Brain pericyte (primary cell): Measurements from ENCODE around the gene MAP3K7CL.
A peak's percentile ranks its signal among the peaks of the same experiment; 100 is the strongest.

Experiments
- DNase-seq: peaks from one replicate; pipeline ENCODE4 v3.0.0-alpha.2; 2012; ENCODE audit warnings: low read depth, low spot score

The MAP3K7CL gene

GRCh38 chr21:29194847-29195246 lies 64.4 kb downstream of the MAP3K7CL start:
- DNase-seq = no peak

DNA sequence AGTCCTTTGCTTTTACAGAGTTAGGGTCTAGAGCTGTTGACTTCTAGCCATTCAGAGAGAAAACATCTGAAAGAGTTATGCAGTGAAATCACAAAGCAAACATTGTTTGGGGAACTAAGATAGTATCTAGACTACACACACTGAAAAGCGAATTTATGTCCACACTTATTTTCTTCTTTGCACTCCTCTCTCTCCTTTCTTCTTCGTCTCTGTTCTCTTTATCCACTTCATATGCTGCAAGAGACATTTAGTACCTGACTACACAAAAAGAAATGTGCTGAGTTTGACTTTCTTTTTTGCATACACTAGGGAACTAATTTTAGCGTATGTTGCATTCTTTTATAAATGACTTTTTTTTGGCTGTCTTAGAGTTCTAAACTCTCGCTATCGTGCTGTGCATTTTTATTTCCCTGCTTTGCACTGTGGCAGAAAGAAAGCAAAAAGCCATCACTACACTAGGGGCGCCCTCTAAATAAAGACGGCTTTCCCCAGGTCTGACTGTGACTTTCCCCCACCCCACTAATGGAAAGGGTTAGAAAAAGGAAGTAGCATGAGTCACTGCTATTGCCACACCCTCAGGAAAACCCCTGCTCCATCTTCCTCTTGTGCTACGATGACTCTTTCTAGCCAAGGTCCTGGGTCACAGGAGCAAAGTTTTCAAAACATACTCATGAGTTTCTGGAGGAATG lies 65.7 kb downstream of the MAP3K7CL start:
- DNase-seq = no peak

DNA sequence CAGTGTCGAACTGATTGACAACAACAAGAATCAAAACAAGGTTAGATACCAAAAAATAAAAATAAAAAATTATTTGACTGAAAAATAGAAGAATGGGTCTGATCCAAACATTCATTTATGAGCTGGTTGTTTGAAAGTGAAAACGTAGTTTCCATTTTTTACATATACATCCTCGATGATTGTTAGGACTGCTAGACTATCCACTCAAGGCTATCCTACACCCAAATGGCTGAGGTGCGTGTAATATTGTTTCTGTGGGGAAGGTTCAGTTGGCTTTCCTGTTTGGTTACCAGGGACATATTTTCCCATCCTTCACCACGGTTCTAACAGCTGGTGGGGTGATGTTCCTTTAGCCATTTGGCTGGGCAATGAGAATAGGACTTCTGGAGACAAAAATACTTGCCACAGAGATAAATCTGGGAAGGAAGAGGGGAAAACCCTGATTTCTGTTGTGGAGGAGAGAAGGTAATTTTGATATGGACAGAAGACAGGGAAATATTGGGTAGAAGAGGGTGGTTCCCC lies 66.3 kb downstream of the MAP3K7CL start:
- DNase-seq = no peak

- DNase-seq = no peak
These were observed 70.7 kb downstream of the MAP3K7CL start for GRCh38 chr21:29201186-29201585.

- no peak for DNase-seq
These were observed 74.6 kb downstream of the MAP3K7CL start for GRCh38 chr21:29205009-29205408.

- no peak for DNase-seq
These were observed 75.5 kb downstream of the MAP3K7CL start for GRCh38 chr21:29205988-29206387.

- DNase-seq = no peak
These were observed 76.0 kb downstream of the MAP3K7CL start for GRCh38 chr21:29206445-29206844.

GRCh38 chr21:29207201-29207600 lies 76.8 kb downstream of the MAP3K7CL start:
- DNase-seq = no peak

- no peak for DNase-seq
These were observed 77.7 kb downstream of the MAP3K7CL start for GRCh38 chr21:29208044-29208681.

DNA sequence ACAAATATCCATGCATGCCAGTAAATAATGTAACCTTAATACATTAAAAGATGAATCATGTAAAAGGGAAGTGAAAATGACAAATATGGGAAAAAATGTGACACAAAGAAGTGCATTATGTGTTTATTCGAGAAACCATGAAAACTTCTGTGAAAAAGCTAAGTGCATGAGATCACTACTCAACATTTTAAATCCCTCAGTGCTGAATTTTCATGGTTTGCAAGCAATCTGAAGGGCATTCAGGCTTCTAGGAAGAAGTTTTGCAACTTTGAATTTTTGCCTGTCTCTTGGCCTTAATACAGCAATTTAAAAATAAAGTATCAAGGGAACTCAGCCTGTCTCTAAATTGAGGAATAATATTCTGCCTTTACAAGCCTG lies 78.2 kb downstream of the MAP3K7CL start:
- no peak for DNase-seq

GRCh38 chr21:29209696-29210095 lies 79.3 kb downstream of the MAP3K7CL start:
- DNase-seq = no peak

DNA sequence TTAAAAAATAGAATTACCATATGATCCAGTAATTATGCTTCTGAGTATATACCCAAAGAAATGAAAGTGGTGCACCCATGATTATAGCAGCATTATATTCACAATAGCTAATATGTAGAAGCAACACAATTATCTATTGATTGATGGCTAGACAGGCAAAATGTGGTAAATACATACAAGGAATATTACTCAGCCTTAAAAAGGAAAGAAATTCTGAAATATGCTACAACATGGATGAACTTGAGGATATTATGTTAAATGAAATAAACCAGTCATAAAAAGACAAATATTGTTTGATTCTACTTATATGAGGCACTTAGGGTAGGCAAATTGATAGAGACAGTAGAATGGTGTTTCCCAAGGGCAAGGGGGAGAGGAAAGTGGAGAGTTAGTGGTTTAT lies 80.8 kb downstream of the MAP3K7CL start:
- DNase-seq = no peak

DNA sequence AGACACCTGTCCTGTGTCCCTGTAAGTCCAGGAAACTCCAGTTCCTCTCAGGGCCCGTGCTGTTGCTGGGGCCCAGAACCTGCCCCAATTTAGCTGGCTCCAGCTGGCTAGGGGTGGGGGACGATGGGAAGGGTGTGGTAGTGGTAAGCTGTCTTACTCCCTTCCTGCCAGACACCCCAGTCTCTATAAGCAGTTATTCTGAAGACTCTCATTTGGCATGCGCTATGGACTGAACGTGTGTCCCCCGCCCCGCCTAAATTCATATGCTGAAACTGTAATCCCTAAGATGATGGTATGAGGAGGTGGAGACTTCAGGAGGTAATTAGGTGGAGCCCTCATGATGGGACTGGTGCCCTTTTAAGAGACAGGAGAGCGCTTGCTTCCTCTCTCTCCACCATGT lies 82.0 kb downstream of the MAP3K7CL start:
- DNase-seq = no peak

- DNase-seq = no peak
These were observed 83.3 kb downstream of the MAP3K7CL start for GRCh38 chr21:29213513-29214385.

- DNase-seq = no peak
These were observed 85.3 kb downstream of the MAP3K7CL start for GRCh38 chr21:29215709-29216108.

DNA sequence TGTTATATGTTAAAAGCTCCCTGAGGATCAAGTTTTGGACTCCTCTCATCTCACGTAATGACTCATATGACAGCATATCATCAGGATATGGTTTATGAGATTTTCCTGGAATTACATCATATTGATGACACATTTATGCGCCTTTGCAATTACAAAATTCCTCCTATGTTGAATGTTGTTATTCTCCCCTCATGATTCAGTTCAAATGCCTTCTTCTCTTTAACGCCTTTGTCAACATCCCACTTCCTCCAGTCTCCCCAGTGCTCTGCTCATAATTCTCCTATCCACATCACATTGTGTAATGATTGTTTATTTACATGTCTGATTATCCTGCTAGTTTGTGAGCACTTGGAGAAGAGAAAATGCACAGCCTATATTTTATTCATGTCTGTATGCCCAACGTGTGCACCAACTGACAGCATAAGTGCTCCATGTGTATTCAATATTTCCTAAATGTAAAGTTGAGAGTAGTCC lies 87.4 kb downstream of the MAP3K7CL start:
- peak; percentile 57 for DNase-seq

GRCh38 chr21:29218749-29219148 lies 88.3 kb downstream of the MAP3K7CL start:
- DNase-seq = no peak

- DNase-seq = no peak
These were observed 88.8 kb downstream of the MAP3K7CL start for GRCh38 chr21:29219165-29219770.

GRCh38 chr21:29221253-29221744 lies 90.9 kb downstream of the MAP3K7CL start:
- DNase-seq = peak; percentile 79

DNA sequence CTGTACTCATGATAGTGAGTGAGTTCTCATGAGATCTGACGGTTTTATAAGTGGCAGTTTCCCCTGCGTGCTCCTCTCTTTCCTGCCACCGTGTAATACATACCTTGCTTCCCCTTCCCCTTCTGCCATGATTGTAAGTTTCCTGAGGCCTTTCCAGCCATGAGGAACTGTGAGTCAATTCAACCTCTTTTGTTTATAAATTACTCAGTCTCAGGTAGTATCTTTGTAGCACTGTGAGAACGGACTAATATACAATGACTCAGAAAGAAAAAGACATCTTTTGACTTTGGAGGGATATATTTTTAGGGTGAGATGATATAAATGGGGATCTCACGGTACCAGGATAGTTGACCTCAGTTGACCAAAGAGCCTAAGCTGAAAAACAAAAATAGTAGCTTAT lies 93.6 kb downstream of the MAP3K7CL start:
- DNase-seq = no peak
